ENCODE measurements around the gene MARK1.
"Not testable (repeated sequence)": the region's sequence is repeated elsewhere in the genome, so short reads cannot be mapped to it uniquely, and the experiment has no call there.

MARK1 gene

GRCh38 chr1:220604926-220605325 is 77.0 kb downstream of the MARK1 start:
- no peak for TF ChIP-seq CTCF (IDR thresholded peaks at IDR 0.05; ENCODE audit: low read depth, low read length)
- no peaks in the 10 kb centered on the region for H3K36me3 ChIP-seq
- no peaks in the 10 kb centered on the region for H3K9me3 ChIP-seq
- no peak overlapping the region for H3K4me3 ChIP-seq (ENCODE audit: low read depth, low read length)
- DNase-seq = no peak
- no peaks in the 10 kb centered on the region for H3K27me3 ChIP-seq
- no peaks in the 10 kb centered on the region for H3K4me1 ChIP-seq

- H3K4me1 ChIP-seq; DNase-seq; H3K36me3 ChIP-seq; H3K27me3 ChIP-seq; H3K9me3 ChIP-seq; H3K4me3 ChIP-seq (ENCODE audit: low read depth, low read length): not testable (repeated sequence)
Observed at GRCh38 chr1:220605651-220606050, 77.7 kb downstream of the MARK1 start.

- H3K27me3 ChIP-seq; DNase-seq; H3K9me3 ChIP-seq; H3K36me3 ChIP-seq; H3K4me1 ChIP-seq; H3K4me3 ChIP-seq (ENCODE audit: low read depth, low read length): not testable (repeated sequence)
Observed at GRCh38 chr1:220611100-220611499, 83.2 kb downstream of the MARK1 start.

- Histone ChIP-seq H3K27me3 (peaks cover 3% of the 10 kb centered on the region), H3K4me3 (ENCODE audit: low read depth, low read length) (no peak overlapping the region), H3K4me1 (no peaks in the 10 kb centered on the region), H3K9me3 (no peaks in the 10 kb centered on the region), H3K36me3 (no peaks in the 10 kb centered on the region)
- TF ChIP-seq CTCF (IDR thresholded peaks at IDR 0.05; ENCODE audit: low read depth, low read length) = no peak
- DNase-seq = no peak
Observed at GRCh38 chr1:220616836-220617235, 88.9 kb downstream of the MARK1 start.

- Histone ChIP-seq H3K27me3 (no peaks in the 10 kb centered on the region), H3K36me3 (no peaks in the 10 kb centered on the region), H3K9me3 (no peaks in the 10 kb centered on the region), H3K4me1 (no peaks in the 10 kb centered on the region), H3K4me3 (ENCODE audit: low read depth, low read length) (no peak overlapping the region)
- TF ChIP-seq CTCF (IDR thresholded peaks at IDR 0.05; ENCODE audit: low read depth, low read length) = no peak
- DNase-seq = no peak
Observed at GRCh38 chr1:220628431-220628830, 100.5 kb downstream of the MARK1 start.

- Histone ChIP-seq H3K27me3 (no peaks in the 10 kb centered on the region; the same call in 1 of the 2 replicates), H3K9me3 (no peaks in the 10 kb centered on the region), H3K4me3 (ENCODE audit: low read depth, low read length) (no peak overlapping the region), H3K36me3 (no peaks in the 10 kb centered on the region), H3K4me1 (no peaks in the 10 kb centered on the region)
- no peak for TF ChIP-seq CTCF (IDR thresholded peaks at IDR 0.05; ENCODE audit: low read depth, low read length)
- no peak for DNase-seq
Observed at GRCh38 chr1:220631238-220631815, 103.4 kb downstream of the MARK1 start.

GRCh38 chr1:220637759-220638158 is 109.8 kb downstream of the MARK1 start:
- Histone ChIP-seq H3K27me3 (no peaks in the 10 kb centered on the region; the same call in 1 of the 2 replicates), H3K9me3 (no peaks in the 10 kb centered on the region), H3K36me3 (no peaks in the 10 kb centered on the region), H3K4me1 (no peaks in the 10 kb centered on the region), H3K4me3 (ENCODE audit: low read depth, low read length) (no peak overlapping the region)
- TF ChIP-seq CTCF (IDR thresholded peaks at IDR 0.05; ENCODE audit: low read depth, low read length) = no peak
- DNase-seq = no peak
